Muscle of leg (tissue), 16 donors: Measurements from ENCODE around the gene ADGRG7. TPM values are rescaled to one million over a fixed set of nuclear protein-coding genes. Genes with fewer than 3 reads are reported as not detected.
A peak's percentile ranks its signal among the peaks of the same experiment; 100 is the strongest.

Source experiments
- DNase-seq: peaks from one replicate; pipeline ENCODE4 v3.0.0; 2013
- H3K27ac ChIP-seq: one replicate; pipeline ENCODE4 v1.5.1; 2013; ENCODE audit warnings: mild to moderate bottlenecking, low read length, control low read depth
- H3K27me3 ChIP-seq: one replicate; pipeline ENCODE4 v1.6.1; 2013; ENCODE audit warnings: low read length; ENCODE audit not compliant: control insufficient read depth, insufficient read depth
- H3K36me3 ChIP-seq: one replicate; pipeline ENCODE4 v1.6.1; 2013; ENCODE audit warnings: low read length; ENCODE audit not compliant: control insufficient read depth, insufficient read depth
- H3K4me1 ChIP-seq: one replicate; pipeline ENCODE4 v1.6.1; 2013; ENCODE audit warnings: low read length; ENCODE audit not compliant: control insufficient read depth, insufficient read depth
- H3K4me3 ChIP-seq: one replicate; pipeline ENCODE4 v1.5.1; 2013; ENCODE audit warnings: low read length, control low read depth
- H3K9me3 ChIP-seq: replicated peaks from 2 replicates; pipeline ENCODE4 v1.6.1; 2013; ENCODE audit warnings: low read depth, low read length; ENCODE audit not compliant: control insufficient read depth
- WGBS: methylation state at CpG from one replicate; pipeline ENCODE4 v1.1.5; 2013; ENCODE audit warnings: missing lambda C conversion rate; ENCODE audit not compliant: insufficient coverage; 5-methylcytosine and 5-hydroxymethylcytosine counted together
- long read RNA-seq, 11 donors: transcript quantifications; one replicate each; lab custom pipeline, GENCODE V29; 2026
- polyA plus RNA-seq, 8 donors: library from polyadenylated mRNA; unstranded; fragments of 120-200 nt; gene quantifications; one replicate each; pipeline versions ENCODE4 v1.2.1 to v1.2.3, GENCODE V29; 2013; ENCODE audit warnings: inconsistent platforms in 1 of 8, low replicate concordance in 1 of 8; ENCODE audit not compliant: insufficient read length in 8 of 8, insufficient read depth in 1 of 8
- total RNA-seq: library from RNA; stranded (reverse); fragments of 120-200 nt; gene quantifications from one replicate; pipeline ENCODE4 v1.2.4, GENCODE V29; 2013

The ADGRG7 gene
- total RNA-seq (not detected), polyA plus RNA-seq (1 to 10 TPM in 1 of 8 donors, under 1 TPM in 1, not detected in 6; 0.39 to 3.1 TPM)
- long read RNA-seq, donor 1, result 0 reads
- long read RNA-seq, donor 2, result 0 reads
- long read RNA-seq, donor 3, result 0 reads
- long read RNA-seq, donor 4, result 0 reads
- long read RNA-seq, donor 5, result 0 reads
- long read RNA-seq, donor 6, result 0 reads
- long read RNA-seq, donor 7, result 0 reads
- long read RNA-seq, donor 8, result 0 reads
- long read RNA-seq, donor 9, result 0 reads
- long read RNA-seq, donor 10, result 0 reads
- long read RNA-seq, donor 11, result 0 reads

DNA sequence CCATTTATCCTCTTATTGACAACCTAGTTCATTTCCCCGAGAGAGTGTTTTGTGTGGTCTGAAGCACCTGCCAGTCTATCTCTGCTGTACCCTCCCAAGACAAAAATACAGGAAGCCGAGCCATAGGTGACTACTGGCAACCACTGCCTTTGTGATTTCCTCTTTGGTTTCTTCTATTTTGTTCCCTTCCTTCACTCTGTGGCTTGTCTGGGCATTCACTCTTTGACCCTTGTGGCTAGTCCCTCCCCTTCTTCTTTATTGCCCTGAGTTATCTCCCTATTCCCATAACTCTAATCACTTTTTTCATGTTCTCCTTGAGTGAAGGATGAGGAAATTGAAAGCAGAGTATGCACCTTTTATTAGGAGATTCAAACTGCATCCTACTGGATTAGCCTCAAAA is at the start of gene ADGRG7:
TSS of gene ADGRG7 (plus strand) at position 297 of the 400 bp plus-strand sequence. CDS start 256 bp downstream, outside the sequence.
- 78% methylated on average over 2 of the region's 2 CpGs for WGBS
- no peak within 1 kb of the TSS for H3K27ac ChIP-seq

GRCh38 chr3:100560426-100560825 is 49.0 kb upstream of the ADGRG7 start:
- Histone ChIP-seq H3K27me3 (no peaks in the 10 kb centered on the region), H3K4me3 (no peak overlapping the region), H3K36me3 (no peaks in the 10 kb centered on the region), H3K9me3 (no peaks in the 10 kb centered on the region), H3K27ac (no peak overlapping the region), H3K4me1 (no peaks in the 10 kb centered on the region)
- peak; percentile 5 for DNase-seq
- no CpG with 5 or more reads among the region's 4 CpGs for WGBS

More for the DNA sequence above, at the start of gene ADGRG7:
- H3K27me3 ChIP-seq, result no peaks in the 10 kb centered on the region
- no peak for DNase-seq
- H3K4me3 ChIP-seq, result no peak within 1 kb of the TSS
- H3K36me3 ChIP-seq, result no peaks in the 10 kb centered on the region
- no peaks in the 10 kb centered on the region for H3K9me3 ChIP-seq
- H3K4me1 ChIP-seq, result no peaks in the 10 kb centered on the region

- WGBS, result 56% methylated on average over 2 of the region's 7 CpGs
- no peaks in the 10 kb centered on the region for H3K9me3 ChIP-seq
- H3K4me1 ChIP-seq, result no peaks in the 10 kb centered on the region
- no peaks in the 10 kb centered on the region for H3K36me3 ChIP-seq
- peak; percentile 4 for DNase-seq
- no peak overlapping the region for H3K27ac ChIP-seq
- no peak overlapping the region for H3K4me3 ChIP-seq
- no peaks in the 10 kb centered on the region for H3K27me3 ChIP-seq
Measured at GRCh38 chr3:100561459-100562158, 47.8 kb upstream of the ADGRG7 start.

GRCh38 chr3:100562224-100562857 is 47.1 kb upstream of the ADGRG7 start:
- no peak overlapping the region for H3K27ac ChIP-seq
- no peak overlapping the region for H3K4me3 ChIP-seq
- H3K27me3 ChIP-seq, result no peaks in the 10 kb centered on the region
- H3K4me1 ChIP-seq, result no peaks in the 10 kb centered on the region
- H3K9me3 ChIP-seq, result no peaks in the 10 kb centered on the region
- DNase-seq, result no peak
- no peaks in the 10 kb centered on the region for H3K36me3 ChIP-seq
- 97% methylated on average over 3 of the region's 4 CpGs for WGBS

- Histone ChIP-seq H3K4me1 (no peaks in the 10 kb centered on the region), H3K27ac (no peak overlapping the region), H3K9me3 (no peaks in the 10 kb centered on the region), H3K4me3 (no peak overlapping the region), H3K36me3 (no peaks in the 10 kb centered on the region), H3K27me3 (no peaks in the 10 kb centered on the region)
- WGBS, result no CpG with 5 or more reads among the region's 1 CpG
- DNase-seq, result no peak
Measured at GRCh38 chr3:100563228-100563627, 46.2 kb upstream of the ADGRG7 start.

- WGBS, result no CpG with 5 or more reads among the region's 2 CpGs
- DNase-seq, result peak; percentile 4
- H3K27me3 ChIP-seq, result no peaks in the 10 kb centered on the region
- no peak overlapping the region for H3K4me3 ChIP-seq
- no peaks in the 10 kb centered on the region for H3K4me1 ChIP-seq
- H3K36me3 ChIP-seq, result no peaks in the 10 kb centered on the region
- no peak overlapping the region for H3K27ac ChIP-seq
- no peaks in the 10 kb centered on the region for H3K9me3 ChIP-seq
Measured at GRCh38 chr3:100563652-100564211, 45.7 kb upstream of the ADGRG7 start.

DNA sequence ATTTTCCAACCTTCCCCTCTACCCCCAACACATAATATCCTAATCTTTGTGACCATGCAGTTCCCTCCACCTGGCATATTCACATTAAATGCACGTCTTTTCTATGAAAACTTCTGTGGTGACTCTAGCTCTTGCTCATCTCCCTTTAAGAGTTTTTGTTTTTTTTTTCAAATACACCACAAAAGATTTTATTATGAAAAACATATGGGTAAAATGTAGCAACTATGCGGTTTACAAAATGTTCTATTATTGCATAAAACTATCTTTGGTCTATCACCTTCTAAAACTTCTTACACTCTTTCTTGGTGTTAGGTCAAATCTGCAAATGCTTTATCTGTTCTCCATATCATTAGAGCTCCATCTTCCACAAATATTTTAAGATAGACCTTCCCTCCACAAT is 38.6 kb upstream of the ADGRG7 start:
- DNase-seq, result no peak
- Histone ChIP-seq H3K27ac (no peak overlapping the region), H3K9me3 (no peaks in the 10 kb centered on the region), H3K4me1 (no peaks in the 10 kb centered on the region), H3K36me3 (peaks cover 4% of the 10 kb centered on the region), H3K4me3 (no peak overlapping the region), H3K27me3 (no peaks in the 10 kb centered on the region)
- WGBS, result no CpG with 5 or more reads among the region's 2 CpGs

DNA sequence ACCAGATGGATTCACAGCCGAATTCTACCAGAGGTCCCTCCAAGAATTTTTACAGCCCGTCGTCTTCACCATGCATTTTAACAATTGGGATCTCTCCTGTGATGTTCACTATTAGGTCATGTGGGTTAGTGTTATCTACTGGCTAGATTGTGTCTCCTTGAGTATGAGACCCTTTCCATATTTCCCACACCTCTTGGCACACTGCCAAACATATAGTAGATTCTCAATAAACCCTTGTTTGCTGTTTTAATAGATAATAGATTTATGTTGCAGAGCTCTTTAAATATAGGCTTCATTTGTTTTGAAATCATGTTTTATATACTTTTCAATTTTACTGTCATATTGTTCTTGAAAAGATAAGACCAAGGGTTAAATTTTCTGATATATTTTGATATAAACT is 34.9 kb upstream of the ADGRG7 start:
- Histone ChIP-seq H3K36me3 (peaks cover 4% of the 10 kb centered on the region), H3K4me1 (no peaks in the 10 kb centered on the region), H3K4me3 (no peak overlapping the region), H3K27ac (no peak overlapping the region), H3K9me3 (no peaks in the 10 kb centered on the region), H3K27me3 (no peaks in the 10 kb centered on the region)
- no CpG with 5 or more reads among the region's 3 CpGs for WGBS
- no peak for DNase-seq

DNA sequence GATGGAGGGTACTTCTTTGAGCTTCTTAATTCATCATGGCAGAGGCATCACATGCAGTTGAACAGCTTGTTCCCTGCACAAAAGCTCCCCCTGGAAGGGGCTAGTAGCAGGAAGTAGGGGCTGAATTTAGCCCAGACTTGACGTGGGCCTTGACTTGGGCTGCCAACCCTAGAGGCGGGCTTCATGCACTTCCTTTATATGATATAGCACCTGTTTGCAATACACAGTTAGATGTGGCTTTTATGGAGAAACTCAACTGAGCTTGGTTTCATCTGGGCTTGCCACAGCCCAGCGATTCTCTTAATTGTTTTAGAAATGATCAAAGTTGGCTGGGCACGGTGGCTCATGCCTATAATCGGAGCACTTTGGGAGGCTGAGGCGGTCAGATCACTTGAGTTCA is 33.7 kb upstream of the ADGRG7 start:
- DNase-seq, result no peak
- Histone ChIP-seq H3K4me1 (no peaks in the 10 kb centered on the region), H3K9me3 (no peaks in the 10 kb centered on the region), H3K36me3 (no peaks in the 10 kb centered on the region), H3K27me3 (no peaks in the 10 kb centered on the region), H3K4me3 (no peak overlapping the region), H3K27ac (no peak overlapping the region)
- 86% methylated on average over 1 of the region's 6 CpGs for WGBS

GRCh38 chr3:100577382-100578008 is 31.9 kb upstream of the ADGRG7 start:
- no peak for DNase-seq
- no peaks in the 10 kb centered on the region for H3K9me3 ChIP-seq
- no CpG with 5 or more reads among the region's 1 CpG for WGBS

More at GRCh38 chr3:100577382-100578008, 31.9 kb upstream of the ADGRG7 start:
- Histone ChIP-seq H3K27me3 (no peaks in the 10 kb centered on the region), H3K4me1 (no peaks in the 10 kb centered on the region), H3K27ac (no peak overlapping the region), H3K36me3 (no peaks in the 10 kb centered on the region), H3K4me3 (no peak overlapping the region)
